GM21786 (cell line): ENCODE measurements around the gene GPR68.
"Not testable (repeated sequence)": the region's sequence is repeated elsewhere in the genome, so short reads cannot be mapped to it uniquely, and the experiment has no call there.

Source experiments
- ATAC-seq: cut with Tn5 transposase; IDR thresholded peaks from one replicate; pipeline ENCODE4 v1.9.1; 2021; ENCODE audit not compliant: unreplicated experiment

Gene GPR68

DNA sequence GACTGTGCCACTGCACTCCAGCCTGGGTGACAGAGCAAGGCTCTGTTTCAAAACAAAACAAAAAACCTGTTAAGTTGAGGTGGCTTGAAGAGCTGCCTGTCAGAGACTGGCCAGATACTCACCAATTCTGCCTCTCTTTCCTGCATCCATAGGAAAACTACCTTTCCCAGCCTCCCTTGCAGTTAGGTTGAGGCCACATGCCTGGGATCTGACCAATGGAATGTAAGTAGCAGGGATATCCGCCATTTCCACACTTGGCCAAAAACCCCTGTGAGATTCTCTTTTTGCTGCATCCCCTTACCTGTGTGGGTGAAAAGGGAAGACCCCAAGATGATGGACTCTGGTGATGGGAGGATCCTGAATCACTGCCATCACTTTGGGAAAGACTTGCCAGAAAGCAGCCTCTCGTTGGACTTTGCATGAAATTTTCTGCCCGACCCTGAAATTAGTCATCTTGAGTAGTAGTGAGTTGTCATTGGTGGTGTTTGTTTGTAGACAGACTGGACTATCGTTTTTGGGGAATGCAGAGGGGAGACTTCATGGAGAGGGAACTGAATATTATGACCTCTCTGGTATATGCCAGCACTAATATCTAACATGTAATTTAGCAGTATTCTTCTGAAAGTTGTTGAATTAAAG lies 14.0 kb downstream of the GPR68 start:
- no peak for ATAC-seq

DNA sequence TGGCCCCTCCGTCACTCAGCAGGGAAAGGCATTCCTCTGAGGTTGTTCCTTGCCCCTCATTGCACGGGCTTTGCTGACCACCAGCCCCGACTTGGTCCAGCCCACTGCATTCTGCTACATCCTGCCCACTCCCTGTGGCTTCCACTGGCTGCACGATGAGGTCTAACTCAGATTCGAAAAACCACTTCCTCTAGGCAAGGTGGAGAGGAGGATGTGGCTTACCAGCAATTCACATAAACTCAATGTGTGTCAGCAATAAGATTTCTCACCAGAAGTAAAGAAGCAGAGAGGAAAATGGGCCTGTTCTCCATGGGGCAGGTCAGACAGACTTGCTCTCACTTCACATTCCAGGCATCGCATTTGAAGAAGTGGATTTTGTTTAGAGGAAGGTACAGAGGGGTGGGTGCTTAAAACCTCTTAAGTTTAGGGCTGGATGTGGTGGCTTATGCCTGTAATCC lies 14.7 kb downstream of the GPR68 start:
- peak; percentile 65 for ATAC-seq

DNA sequence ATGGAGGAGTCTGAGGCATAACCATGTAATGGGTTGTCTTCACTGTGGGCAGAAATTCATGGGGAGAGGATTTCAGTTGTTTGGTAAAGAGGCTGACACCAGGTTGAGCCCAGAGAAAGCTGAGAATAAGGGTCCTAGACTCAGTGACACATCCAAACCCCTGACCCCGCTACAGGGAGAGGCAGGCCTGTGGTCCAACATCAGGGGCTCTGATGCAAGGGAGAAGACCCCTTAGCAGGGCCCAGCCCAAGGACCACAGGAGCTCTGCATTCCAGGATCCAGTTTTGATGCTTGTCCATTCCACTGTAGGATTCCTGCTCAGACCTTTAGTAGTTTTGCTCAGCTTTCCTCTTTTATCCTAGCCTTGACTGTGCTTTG lies 15.5 kb downstream of the GPR68 start:
- no peak for ATAC-seq

DNA sequence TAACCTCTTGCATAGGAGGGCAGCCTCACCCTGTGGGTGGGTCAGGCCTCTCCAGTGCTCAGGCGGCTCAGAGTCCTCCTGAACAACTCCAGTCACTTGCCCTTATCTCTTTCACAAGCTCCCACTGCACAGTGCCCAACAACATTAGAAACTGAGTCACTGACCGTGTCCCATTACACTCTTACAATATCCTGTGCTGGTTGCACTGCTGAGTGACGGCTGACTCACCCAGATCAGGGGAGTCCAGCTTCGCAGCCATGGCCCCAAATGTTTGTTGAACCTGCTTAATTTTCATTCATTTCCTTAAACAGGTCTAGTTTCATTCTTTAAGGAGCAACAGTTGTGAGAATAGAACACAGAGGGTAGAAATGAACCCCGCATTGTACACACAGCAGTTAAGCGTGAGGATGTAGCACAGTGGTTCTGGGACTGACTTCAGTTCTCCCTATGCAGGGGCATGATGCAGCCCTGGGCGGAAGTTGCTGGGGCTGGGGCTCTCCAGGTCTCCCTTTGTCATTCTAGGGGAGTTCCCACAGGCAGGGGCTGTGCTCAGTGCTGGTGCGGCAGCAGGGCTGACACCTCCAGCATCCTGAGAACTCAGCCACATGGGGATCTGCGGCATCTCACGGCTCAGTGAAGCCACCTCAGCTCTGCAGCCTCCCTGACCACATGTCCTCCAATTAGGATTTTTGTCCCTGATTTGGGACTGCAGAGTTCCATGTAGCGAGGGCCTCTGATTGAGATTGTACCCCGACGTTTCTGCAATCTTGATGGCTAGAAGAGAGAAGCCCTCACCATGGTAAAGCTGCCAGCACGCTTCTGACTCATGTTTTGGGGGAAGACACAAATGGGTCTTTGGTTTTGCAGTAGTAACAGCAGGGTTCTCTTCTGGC lies 16.1 kb downstream of the GPR68 start:
- peak; percentile 87 for ATAC-seq

DNA sequence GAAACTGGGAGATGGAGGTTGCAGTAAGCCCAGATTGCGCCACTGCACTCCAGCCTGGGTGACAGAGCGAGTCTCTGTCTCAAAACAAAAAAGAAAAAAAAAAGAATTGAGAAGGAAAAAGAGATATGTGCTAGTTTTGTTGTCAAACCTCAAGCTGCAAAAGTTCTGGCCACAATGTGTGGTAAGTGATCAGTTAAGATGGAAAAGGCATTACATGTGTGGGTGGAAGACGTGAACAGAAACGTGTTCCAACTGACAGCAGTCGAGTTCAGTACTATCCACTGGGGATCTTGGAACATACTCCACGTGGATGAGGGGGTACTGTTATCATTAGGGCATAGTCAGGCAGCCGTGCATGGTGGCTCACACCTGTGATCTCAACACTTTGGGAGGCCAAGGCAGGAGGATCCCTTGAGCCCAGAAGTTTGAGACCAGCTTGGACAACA lies 17.3 kb downstream of the GPR68 start:
- ATAC-seq: no peak

DNA sequence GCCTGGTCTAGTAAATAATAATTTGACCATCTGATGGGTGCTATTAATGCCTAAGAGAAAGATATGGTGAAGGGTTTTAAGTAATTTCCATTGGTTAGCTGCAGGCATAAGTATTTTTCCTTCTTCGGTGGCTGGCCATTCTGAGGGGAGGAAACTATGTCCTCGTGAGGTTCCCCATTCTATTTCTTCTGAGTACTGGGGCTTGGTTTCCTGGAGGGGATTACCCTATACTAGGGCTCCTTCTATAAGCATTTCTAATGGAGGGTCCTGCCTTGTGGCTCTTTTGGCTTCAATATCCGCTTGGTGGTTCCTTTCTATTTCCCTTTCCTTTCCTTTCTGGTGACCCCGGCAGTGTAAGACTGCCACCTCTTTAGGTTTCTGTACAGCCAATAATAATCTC lies 18.1 kb downstream of the GPR68 start:
- not testable (repeated sequence) for ATAC-seq

DNA sequence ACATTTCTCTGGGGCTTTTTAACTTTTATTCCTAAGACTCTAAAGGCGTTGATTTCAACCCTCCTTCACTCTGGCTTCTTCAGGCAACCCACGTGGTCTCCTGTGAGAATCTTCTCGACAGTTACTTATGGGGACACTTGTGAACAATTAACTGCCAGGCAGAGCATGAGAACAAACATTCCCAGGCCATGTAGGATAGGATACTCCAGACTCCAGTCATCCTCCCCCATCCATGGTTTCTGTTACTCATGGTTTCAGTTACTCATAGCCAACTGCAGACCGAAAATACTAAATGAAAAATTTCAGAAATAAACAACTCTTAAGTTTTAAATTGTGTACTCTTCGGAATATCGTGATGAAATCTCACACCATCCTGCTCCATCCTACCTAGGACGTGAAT lies 19.5 kb downstream of the GPR68 start:
- ATAC-seq: no peak

DNA sequence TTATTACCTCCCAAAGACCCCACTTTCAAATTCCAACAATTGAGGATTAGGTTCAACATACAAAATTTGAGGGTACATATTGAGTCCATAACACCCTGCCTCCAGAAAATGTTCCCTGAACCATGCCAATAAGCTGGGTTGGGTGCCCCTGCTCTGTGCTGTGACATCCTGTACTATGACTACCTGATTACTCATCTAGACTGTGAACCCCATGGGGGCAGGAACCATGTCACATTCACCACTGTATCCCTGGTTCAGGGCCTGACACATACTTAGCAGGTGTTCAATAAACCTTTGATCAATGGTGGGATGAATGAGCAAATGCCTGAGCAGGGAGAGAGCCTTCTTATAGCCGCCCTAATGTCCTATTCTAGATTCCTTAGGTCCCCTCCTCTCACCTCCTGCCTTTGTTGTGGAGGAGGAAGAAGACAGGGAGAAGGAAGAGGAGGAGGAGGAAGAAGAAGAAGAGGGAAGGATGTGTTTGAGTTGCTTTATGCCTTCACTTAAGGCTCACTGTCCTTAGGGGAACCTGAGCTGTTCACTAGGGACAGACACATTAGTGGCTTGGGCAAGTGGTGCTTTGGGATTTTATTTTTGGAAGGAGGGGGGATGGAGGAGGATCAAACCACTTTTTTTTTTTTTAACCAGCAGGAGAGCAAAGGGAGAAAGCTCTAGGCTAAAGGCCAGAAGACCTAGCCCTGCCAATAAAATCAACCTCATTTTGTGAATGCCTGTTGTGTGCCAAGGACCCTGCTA lies 21.3 kb downstream of the GPR68 start:
- no peak for ATAC-seq

DNA sequence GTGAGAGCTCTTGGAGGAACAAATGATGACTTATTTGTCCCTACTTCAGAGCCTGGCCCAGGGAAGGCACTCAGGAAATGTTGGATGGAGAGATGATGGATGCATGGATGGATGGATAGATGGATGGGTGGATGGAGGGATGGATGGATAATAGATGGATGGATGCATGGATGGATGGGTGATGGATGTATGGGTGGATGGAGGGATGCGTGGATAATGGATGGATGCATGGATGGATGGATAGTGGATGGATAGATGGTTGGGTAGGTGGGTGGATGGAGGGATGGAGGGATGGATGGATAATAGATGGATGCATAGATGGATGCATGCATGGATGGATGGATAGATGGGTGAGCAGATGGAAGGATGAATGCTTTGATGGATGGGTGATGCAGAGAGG lies 23.2 kb downstream of the GPR68 start:
- no peak for ATAC-seq

DNA sequence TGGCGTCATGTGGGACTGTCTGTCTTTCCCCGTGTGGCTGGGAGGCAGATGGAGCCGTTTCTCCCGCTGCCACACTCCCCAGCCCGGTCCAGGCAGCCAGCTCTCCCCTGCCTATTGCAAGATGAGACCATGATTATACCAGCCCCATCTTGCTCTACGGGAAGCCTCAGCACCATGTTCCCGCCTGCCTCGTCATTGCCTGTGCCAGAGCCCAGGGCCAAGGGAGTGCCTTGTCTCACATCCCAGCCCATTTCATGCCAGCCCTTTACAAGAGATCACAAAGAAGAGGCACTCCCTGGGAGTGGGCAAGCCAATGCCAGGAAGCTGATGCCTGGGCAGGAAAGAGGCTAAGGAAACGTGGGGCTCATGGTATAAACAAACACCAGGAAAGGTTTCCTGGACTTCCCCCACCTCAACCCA lies 23.9 kb downstream of the GPR68 start:
- ATAC-seq: no peak

DNA sequence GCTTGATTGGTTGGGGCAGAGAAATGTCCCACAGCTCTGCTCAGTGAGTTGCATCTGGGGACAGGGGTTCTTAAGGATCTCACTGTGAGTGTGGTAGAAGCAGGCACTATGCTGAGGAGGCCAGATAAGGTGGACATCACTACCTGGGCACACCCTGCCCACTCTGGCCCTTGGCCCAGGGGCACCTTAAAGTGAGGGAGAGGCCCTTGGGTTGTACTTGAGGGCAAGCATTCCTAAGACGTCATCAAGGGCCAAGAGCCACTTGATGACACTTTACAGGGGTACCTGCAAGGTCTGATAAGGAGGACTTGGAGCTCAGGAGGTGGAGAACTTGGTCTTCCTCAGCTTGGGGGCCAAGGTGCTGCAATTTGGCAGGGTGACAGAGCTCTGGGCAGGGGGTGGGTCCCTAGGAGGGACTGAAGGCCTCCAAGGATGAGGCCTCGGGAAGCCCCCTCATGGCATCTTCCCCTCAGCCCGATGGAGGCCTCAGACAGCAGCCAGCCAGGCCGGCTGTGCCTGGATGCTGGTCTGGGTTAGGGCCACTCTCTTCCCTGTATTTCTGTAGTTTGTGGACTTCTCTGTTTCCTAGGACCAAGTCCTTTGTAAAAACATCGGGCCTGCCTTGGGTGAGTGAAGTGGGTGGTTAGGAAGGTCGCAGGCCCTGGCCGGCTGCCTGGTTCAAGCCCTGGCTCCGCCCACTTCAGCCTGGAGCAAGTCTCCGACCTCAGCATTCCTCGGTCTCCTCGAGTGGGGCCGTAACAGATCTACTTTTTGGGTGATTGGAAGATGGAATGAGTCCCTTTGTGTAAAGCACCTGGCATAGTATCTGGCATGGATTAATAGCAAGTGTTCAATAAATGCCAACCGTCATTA lies 24.8 kb downstream of the GPR68 start:
- no peak for ATAC-seq

DNA sequence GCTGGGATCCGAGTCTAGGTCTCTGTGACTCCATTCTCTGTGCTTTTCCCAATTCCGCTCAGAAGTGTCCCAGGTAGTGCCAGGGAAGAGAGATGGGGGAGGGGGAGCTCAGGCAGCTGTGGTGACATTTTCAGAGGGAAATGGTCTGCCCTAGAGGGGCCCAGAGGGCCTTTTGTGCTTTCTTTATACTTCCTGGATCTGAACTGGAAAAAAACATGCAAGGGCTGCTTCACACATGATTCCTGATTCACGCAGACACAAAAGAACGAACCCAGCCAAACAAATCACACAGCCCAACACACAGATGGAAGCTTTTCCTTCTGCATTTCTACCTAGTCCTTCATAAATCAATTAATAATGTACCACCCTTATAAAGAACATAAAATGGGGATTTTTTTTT lies 26.5 kb downstream of the GPR68 start:
- no peak for ATAC-seq

DNA sequence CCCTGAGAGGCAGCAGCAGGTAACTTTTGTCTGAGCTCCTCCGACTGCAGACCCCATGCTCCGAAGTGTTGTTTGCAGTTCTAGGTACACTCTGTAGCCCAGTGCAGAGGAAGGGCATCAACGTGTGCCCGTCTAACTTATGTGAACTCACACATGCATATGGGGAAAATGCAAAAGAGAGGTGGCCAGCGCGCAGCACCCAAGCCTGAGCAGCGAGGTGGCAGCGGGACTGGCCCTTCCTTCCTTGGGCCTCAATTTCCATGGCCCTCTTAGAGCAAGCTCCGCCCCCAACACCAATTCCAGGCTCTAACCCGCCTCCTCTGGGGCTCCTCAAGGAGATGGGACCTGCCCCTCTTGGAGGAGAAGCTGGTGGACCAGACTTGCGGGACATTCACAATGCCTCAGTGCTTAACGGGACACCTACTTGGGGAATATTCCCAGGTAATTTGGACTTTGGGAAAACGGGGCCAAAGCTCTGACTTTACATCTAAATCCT lies 27.7 kb downstream of the GPR68 start:
- no peak for ATAC-seq

DNA sequence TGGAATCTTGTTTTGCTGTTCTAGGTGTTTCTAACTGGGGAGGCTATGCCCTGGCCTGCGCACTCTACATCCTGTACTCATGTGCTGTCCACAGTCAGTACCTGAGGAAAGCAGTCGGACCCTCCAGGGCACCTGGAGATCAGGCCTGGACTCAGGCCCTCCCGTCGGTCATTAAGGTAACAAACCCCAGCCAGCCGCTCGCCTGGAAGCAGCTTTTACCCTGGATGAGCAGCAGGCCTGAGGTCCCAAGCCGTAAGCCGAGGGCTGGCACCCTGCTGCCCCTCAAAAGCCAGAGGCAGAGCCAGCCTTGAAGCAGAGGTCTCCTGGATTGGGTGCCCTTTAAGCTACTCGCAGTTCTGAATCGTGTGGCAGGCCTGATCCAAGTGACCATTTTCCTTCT lies 29.1 kb downstream of the GPR68 start:
- no peak for ATAC-seq

DNA sequence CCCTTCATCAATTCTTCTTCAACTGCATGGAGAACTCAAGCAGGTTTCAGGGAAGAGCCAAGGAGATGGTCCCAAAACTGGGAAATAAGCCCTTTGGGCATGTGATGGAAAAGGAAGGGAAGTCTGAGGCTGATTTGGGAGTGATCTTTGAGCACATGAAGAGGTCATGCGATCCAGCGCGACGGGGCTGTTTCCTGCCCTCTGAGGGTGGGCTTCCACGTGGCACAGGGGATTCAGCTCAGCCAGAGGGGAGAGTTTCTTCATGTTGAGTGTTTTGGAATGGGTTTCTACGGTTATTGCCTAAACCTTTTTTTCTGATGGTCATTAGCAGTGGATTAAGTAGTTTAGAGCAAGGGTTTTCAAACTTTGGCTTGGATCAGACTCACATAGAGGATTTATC lies 30.2 kb downstream of the GPR68 start:
- ATAC-seq: no peak

DNA sequence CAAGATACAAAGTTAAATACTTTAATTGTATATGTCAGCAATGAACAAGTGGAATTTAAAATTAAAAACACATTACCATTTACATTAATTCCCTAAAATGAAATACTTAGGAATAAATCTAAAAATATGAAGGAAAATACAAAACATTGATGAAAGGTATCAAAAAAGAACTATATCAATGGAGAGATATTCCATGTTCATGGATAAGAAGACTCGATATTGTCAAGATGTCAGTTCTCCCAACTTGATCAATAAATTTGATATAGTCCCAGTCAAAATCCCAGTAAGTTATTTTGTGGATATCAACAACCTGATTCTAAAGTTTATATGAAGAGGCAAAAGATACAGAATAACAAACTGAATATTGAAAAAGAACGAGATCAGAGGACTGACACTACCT lies 33.5 kb downstream of the GPR68 start:
- ATAC-seq: no peak

DNA sequence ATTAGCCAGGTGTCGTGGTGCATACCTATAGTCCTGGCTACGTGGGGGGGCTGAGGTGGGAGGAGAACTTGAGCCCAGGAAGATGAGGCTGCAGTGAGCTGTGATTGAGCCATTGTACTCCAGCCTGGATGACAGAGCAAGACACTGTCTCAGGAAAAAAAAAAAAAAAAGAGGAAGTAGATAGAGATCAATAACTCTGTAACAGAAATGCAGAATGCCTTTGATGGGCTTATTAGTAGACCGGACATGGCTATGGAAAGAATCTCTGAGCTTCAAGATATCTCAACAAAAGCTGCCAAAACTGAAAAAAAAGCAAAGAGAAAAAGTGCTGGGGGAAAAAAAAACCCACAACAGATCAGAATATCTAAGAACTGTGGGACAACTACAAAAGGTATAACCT lies 37.5 kb downstream of the GPR68 start:
- ATAC-seq: no peak

DNA sequence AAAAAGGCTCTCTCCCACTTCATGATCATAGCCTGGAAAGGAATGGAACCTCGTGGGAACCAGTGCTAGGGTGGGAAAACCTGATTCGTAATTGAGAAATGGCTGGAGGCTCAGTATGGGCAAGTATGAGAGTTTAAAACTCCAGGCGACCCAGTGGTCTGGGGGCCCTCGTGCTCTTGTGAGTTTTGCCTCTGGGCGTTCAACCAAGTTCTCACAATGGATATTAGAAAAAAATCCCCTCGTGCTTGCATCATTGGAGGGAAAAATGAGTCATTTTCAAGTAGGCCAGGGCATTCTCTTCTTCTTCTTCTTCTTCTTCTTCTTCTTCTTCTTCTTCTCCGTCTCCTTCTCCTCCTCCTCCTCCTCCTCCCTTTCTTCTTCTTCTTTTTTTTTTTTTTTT lies 39.0 kb downstream of the GPR68 start:
- no peak for ATAC-seq

DNA sequence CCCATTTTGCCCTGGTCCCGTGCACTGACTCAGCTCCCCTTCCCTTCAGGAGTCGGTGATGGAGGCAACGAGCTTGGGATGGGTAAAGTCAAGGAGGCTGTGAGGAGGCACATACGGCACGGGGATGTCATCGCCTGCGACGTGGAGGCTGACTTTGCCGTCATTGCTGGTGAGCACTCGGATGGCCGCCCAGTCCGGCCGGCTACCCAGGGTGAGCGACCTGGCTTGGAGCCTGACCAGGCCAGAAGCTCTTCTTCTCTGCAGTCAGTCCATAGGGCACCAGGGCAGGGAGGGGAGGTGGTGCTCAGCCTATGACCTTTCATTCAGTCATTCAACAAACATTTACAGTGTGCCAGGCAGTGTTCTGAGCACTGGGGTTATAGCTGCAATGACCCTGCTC lies 39.8 kb downstream of the GPR68 start:
- ATAC-seq: no peak

DNA sequence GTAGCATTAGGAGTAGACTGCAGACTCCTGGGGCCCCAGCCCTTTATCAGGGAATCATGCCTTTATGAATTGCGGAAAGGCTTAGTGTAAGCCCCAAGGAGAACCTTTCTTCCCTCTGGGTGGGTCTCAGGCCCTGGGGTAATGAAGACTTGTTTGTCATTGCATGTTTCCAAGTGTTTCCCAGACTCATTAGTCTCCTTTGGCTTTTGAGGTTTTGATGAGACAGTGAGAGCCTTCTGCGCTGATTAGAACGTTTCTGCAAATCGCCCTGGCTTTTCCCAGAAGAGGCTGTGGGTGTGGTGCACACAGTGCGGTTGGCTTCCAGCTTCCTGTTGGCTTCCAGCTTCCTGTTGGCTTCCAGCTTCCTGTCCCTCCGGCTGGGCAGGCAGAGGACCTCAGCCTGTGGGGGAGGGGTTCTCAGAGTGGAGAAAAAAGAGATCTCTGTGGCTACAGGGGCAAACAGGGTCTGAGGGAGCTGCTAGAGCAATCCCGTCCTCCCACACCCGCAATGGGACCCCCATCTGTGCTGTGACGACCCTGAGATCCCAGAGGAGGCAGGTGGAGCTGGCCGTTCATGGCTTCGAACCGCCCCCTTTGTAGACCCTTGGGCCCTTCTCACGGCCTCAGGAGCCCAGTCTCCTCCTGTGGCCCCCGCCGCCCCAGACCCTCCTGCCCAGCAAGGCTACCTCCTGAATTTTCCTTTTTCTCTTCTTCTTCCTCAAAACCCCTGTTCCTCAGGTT lies 42.1 kb downstream of the GPR68 start:
- ATAC-seq: no peak
